Stimulated activated effector memory CD8-positive, alpha-beta T cell treated with anti-CD3 and anti-CD28 coated beads, Interleukin-12 subunit alpha, Interleukin-12 subunit beta, amount 100 ng/mL, for 72 hours (primary cell): ENCODE data around the gene MAD2L1BP.
A peak's percentile ranks its signal among the peaks of the same experiment; 100 is the strongest.

Source experiments
- ATAC-seq: fragments of 150-1000 bp; cut with Tn5 transposase; 2 replicates; pipeline ENCODE4 v1.10.0; 2021
- DNase-seq, 2 donors: peaks; one replicate each; pipeline ENCODE4 v3.0.0; 2021 to 2022; ENCODE audit warnings: low spot score in 2 of 2
- H3K27ac Mint-ChIP-seq: one replicate; pipeline ENCODE4 v1.8.0; 2022; ENCODE audit warnings: mild to moderate bottlenecking, mixed read lengths
- H3K36me3 Mint-ChIP-seq: one replicate; pipeline ENCODE4 v1.8.0; 2022; ENCODE audit warnings: mild to moderate bottlenecking, mixed read lengths
- H3K4me1 Mint-ChIP-seq: one replicate; pipeline ENCODE4 v1.8.0; 2022; ENCODE audit warnings: mixed read lengths
- H3K4me3 Mint-ChIP-seq: one replicate; pipeline ENCODE4 v1.8.0; 2022; ENCODE audit warnings: mild to moderate bottlenecking, mixed read lengths
- H3K9me3 Mint-ChIP-seq: one replicate; pipeline ENCODE4 v1.8.0; 2022; ENCODE audit warnings: mixed read lengths

MAD2L1BP gene

GRCh38 chr6:43681303-43681702, 45.7 kb downstream of the MAD2L1BP start:
- H3K27ac Mint-ChIP-seq = no peak overlapping the region
- H3K9me3 Mint-ChIP-seq = no peaks in the 10 kb centered on the region
- H3K36me3 Mint-ChIP-seq = peaks cover 61% of the 10 kb centered on the region
- H3K4me1 Mint-ChIP-seq = peaks cover 35% of the 10 kb centered on the region
- no peak for DNase-seq
- H3K4me3 Mint-ChIP-seq = no peak overlapping the region
- ATAC-seq = no peak

- ATAC-seq (no peak), DNase-seq (no peak)
- no peaks in the 10 kb centered on the region for H3K9me3 Mint-ChIP-seq
- peaks cover 46% of the 10 kb centered on the region for H3K4me1 Mint-ChIP-seq
- H3K27ac Mint-ChIP-seq = peak overlapping the region; percentile 72
- no peak overlapping the region for H3K4me3 Mint-ChIP-seq
- H3K36me3 Mint-ChIP-seq = peaks cover 51% of the 10 kb centered on the region
Observed at GRCh38 chr6:43682724-43683429, 47.2 kb downstream of the MAD2L1BP start.

GRCh38 chr6:43683708-43684455, 48.2 kb downstream of the MAD2L1BP start:
- Mint-ChIP-seq H3K27ac (peak overlapping the region; percentile 72), H3K9me3 (no peaks in the 10 kb centered on the region), H3K4me1 (peaks cover 52% of the 10 kb centered on the region), H3K4me3 (no peak overlapping the region), H3K36me3 (peaks cover 41% of the 10 kb centered on the region)
- no peak for ATAC-seq
- no peak for DNase-seq

GRCh38 chr6:43687079-43687436, 51.4 kb downstream of the MAD2L1BP start:
- Mint-ChIP-seq H3K9me3 (no peaks in the 10 kb centered on the region), H3K4me1 (peaks cover 52% of the 10 kb centered on the region), H3K36me3 (peaks cover 11% of the 10 kb centered on the region), H3K27ac (peak overlapping the region; percentile 93), H3K4me3 (peak overlapping the region; percentile 92)
- peak; percentile 20 for ATAC-seq
- no peak for DNase-seq

- Mint-ChIP-seq H3K4me3 (peak within 1 kb of the TSS; percentile 92), H3K9me3 (no peaks in the 10 kb centered on the region), H3K36me3 (peaks cover 11% of the 10 kb centered on the region), H3K27ac (peak within 1 kb of the TSS; percentile 93), H3K4me1 (peaks cover 48% of the 10 kb centered on the region)
- ATAC-seq (peak; percentile 97), DNase-seq (peak; percentile 62 to 90)
Observed at GRCh38 chr6:43687437-43688347, 52.1 kb downstream of the MAD2L1BP start, which contains the start of gene MRPS18A. MRPS18A (minus strand) TSS chr6:43687791; CDS start chr6:43687779, 12 bp downstream.

GRCh38 chr6:43689421-43689820, 53.8 kb downstream of the MAD2L1BP start:
- peaks cover 31% of the 10 kb centered on the region for H3K4me1 Mint-ChIP-seq
- ATAC-seq = no peak
- peaks cover 11% of the 10 kb centered on the region for H3K36me3 Mint-ChIP-seq
- no peak for DNase-seq
- no peak overlapping the region for H3K4me3 Mint-ChIP-seq
- no peak overlapping the region for H3K27ac Mint-ChIP-seq
- H3K9me3 Mint-ChIP-seq = no peaks in the 10 kb centered on the region
